IPS DF 6.9 (cell line): ENCODE data around the gene EDA.

Source experiments
- DNase-seq: peaks from one replicate; pipeline ENCODE4 v3.0.0-alpha.2; 2013; ENCODE audit warnings: low read depth, low spot score
- H3K27ac ChIP-seq: one replicate; pipeline ENCODE4 v1.5.1; 2013; ENCODE audit warnings: low read length, control low read depth
- H3K27me3 ChIP-seq: 2 replicates; pipeline ENCODE4 v1.6.1; 2013; ENCODE audit warnings: mild to moderate bottlenecking, low read length; ENCODE audit not compliant: control insufficient read depth, insufficient read depth
- H3K36me3 ChIP-seq: 2 replicates; pipeline ENCODE4 v1.6.1; 2013; ENCODE audit warnings: low read length; ENCODE audit not compliant: control insufficient read depth, insufficient read depth
- H3K4me1 ChIP-seq: 2 replicates; pipeline ENCODE4 v1.6.1; 2013; ENCODE audit warnings: low read length; ENCODE audit not compliant: control insufficient read depth, insufficient read depth
- H3K4me3 ChIP-seq: 2 replicates; pipeline ENCODE4 v1.5.1; 2013; ENCODE audit warnings: mild to moderate bottlenecking, low read length
- H3K9me3 ChIP-seq: 2 replicates; pipeline ENCODE4 v1.6.1; 2013; ENCODE audit warnings: low read length, inconsistent platforms; ENCODE audit not compliant: control insufficient read depth, insufficient read depth
- WGBS: extraction: QIAGEN DNeasy Blood & Tissue Kit; methylation state at CpG from one replicate; pipeline ENCODE4 v1.1.7; 2013; ENCODE audit warnings: mixed read lengths, missing lambda C conversion rate; ENCODE audit not compliant: insufficient read length, insufficient coverage; 5-methylcytosine and 5-hydroxymethylcytosine counted together

Gene EDA

DNA sequence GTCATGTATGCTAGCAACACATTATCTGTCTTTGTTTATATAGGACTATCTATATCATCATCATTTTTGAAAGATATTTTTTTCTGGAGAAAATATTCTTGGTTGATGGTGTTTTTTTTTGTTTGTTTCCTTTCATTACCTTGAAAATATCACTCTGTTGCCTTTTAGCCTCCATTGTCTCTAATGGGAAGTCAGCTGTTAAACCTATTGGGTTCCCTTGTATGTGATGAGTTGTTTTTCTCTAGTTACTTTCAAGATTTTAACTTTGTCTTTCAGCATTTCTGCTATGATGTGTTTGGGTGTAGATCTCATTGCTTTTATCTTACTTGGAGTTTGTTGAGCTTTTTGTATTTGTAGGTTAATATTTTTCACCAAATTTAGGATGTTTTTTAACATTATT is 124.4 kb downstream of the EDA start:
- no peak overlapping the region for H3K27ac ChIP-seq
- no peaks in the 10 kb centered on the region for H3K4me1 ChIP-seq
- H3K9me3 ChIP-seq = no peaks in the 10 kb centered on the region
- H3K4me3 ChIP-seq = no peak overlapping the region
- no peaks in the 10 kb centered on the region for H3K36me3 ChIP-seq
- DNase-seq = no peak
- H3K27me3 ChIP-seq = no peaks in the 10 kb centered on the region

DNA sequence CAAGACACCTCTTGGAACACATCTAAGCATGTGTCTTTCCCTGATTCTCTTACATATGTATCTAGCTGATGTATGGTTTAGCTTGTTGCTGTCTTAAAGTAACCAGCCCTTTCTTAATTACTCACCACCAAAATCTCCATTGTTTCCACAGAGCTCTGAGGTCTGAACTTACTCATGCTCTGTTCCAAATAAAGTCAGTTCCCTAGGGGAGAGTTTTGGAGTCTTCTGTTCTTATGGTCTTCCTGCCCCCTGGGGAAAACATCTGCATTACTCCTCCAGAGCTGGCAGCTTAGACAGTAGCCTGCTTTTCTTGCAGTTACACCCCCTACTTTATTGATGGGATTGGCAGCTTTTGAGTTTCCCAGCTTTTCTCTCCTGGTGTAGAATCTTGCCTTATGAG is 125.8 kb downstream of the EDA start:
- Histone ChIP-seq H3K36me3 (no peaks in the 10 kb centered on the region), H3K4me3 (no peak overlapping the region)

DNA sequence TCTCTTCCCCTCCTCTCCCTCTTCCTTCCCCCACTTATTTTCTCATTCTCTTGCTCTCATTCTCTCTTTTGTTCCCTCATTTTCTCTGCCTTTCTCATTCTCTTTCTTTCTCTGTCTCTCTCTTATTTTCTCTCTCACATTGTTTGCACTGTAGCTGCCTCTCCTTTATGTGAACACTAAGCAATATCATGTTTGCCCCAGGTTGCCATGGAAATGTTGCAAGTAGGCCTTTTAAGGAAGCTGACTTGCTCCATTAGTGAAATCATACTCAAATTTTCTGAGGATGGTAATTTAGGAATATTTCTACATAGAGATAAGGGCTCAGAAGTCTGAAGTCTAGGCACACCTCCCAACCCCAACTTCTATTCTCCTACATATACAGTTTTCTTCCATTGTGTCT is 130.1 kb downstream of the EDA start:
- H3K27ac ChIP-seq = no peak overlapping the region
- no peaks in the 10 kb centered on the region for H3K27me3 ChIP-seq
- no peaks in the 10 kb centered on the region for H3K9me3 ChIP-seq
- no peak for DNase-seq
- H3K4me3 ChIP-seq = no peak overlapping the region
- H3K4me1 ChIP-seq = no peaks in the 10 kb centered on the region
- H3K36me3 ChIP-seq = no peaks in the 10 kb centered on the region

More for the DNA sequence above, 125.8 kb downstream of the EDA start:
- H3K27ac ChIP-seq = no peak overlapping the region
- no peaks in the 10 kb centered on the region for H3K4me1 ChIP-seq
- H3K27me3 ChIP-seq = no peaks in the 10 kb centered on the region
- no peak for DNase-seq
- H3K9me3 ChIP-seq = no peaks in the 10 kb centered on the region

DNA sequence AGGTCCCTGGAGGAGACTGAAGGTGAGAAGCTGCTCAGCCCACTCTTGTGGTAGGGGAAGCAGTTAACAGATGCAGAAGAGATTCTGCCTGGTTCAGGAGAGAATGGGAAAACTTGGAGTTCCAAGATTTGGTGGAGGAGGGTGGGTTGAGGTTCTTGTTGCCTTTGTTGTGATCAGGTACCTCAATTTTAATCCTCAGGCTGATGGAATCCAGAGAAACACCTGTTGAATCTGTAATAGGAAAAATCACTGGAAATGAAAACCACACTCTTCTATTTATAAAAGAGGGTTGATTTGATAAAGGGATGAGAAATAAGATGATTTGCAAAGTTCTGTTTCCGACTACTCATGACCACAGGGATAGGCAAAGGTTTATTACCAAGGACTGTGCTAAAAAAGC is 132.1 kb downstream of the EDA start:
- Histone ChIP-seq H3K4me3 (no peak overlapping the region), H3K36me3 (no peaks in the 10 kb centered on the region), H3K9me3 (no peaks in the 10 kb centered on the region), H3K27me3 (no peaks in the 10 kb centered on the region), H3K27ac (no peak overlapping the region), H3K4me1 (no peaks in the 10 kb centered on the region)
- WGBS = no CpG with 5 or more reads among the region's 1 CpG
- DNase-seq = no peak

DNA sequence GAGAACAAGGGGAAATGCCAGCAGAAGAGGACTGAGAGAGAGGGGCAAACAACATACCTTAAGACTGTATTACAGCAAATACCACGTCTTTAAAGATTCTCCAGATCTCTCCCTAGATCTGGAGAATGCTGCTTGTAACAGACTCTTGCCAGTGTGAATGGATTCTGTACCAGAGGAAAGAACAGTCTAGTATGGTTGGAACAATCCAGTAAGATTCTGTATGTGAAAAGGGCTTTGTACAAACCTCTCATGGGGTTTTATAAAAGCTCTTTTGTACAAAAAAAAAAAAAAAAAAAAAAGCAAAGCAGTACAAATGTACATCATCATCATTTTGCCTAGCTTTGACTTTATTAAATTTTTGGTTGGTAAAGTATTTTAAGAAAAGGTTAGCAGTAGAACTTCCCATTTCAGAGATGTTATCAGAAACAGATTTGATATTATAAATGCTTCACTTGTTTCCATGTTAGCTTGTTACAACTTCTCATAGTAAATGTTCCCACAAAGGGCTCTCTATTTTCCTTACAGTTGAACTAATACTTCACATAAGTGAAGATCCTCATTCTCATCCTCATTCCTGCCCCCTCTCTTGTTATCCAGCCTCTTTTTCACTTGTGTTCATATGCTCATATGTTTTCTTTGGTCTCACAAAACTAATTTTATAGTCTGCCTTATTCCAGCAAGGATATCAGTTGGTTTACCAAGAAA is 144.2 kb downstream of the EDA start:
- Histone ChIP-seq H3K36me3 (no peaks in the 10 kb centered on the region), H3K4me1 (no peaks in the 10 kb centered on the region), H3K27ac (no peak overlapping the region), H3K4me3 (no peak overlapping the region), H3K9me3 (no peaks in the 10 kb centered on the region), H3K27me3 (no peaks in the 10 kb centered on the region)
- WGBS = no CpG with 5 or more reads among the region's 1 CpG
- DNase-seq = no peak

DNA sequence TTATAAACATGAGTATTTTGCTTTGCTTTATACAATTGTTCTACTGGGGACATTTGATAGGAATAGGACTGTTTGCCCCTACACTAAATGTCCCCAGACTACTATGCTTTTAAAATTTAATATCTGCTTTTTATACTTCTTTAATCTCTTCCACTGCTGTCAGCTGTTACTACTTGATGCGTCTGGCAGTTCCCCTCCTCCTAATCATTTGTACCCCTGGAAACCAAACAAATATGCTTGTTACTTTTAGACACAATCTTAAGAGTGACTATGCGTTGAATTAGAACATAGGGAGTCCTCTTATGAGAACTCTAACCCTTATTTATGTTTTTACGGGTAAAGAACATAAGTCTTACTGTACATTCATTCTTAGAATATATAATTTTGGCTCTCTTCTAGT is 145.7 kb downstream of the EDA start:
- no CpG with 5 or more reads among the region's 3 CpGs for WGBS
- H3K4me1 ChIP-seq = no peaks in the 10 kb centered on the region
- H3K4me3 ChIP-seq = no peak overlapping the region
- no peak overlapping the region for H3K27ac ChIP-seq
- H3K27me3 ChIP-seq = no peaks in the 10 kb centered on the region
- no peaks in the 10 kb centered on the region for H3K9me3 ChIP-seq
- H3K36me3 ChIP-seq = no peaks in the 10 kb centered on the region
- DNase-seq = no peak

DNA sequence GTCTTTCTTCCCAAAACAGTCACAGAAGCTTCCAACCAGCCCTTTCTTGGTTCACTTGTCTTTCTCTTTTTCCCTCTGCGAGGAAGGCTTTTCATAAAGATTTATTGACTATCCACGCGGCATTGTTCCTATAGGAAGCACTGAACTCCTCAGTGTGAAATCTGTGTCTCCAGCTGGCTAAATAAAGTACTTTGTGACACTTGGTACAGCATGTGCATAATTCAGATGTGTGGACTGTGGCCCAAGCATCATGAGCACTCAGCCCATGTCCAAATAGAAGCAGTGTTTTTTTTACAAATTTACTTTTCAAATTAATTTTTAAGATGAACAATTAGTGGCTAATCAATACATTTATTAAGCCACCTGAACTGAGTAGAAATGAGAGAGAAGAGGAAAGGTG is 146.4 kb downstream of the EDA start:
- Histone ChIP-seq H3K27ac (no peak overlapping the region), H3K27me3 (no peaks in the 10 kb centered on the region), H3K4me1 (no peaks in the 10 kb centered on the region), H3K36me3 (no peaks in the 10 kb centered on the region), H3K9me3 (no peaks in the 10 kb centered on the region), H3K4me3 (no peak overlapping the region)
- WGBS = no CpG with 5 or more reads among the region's 3 CpGs
- DNase-seq = no peak

DNA sequence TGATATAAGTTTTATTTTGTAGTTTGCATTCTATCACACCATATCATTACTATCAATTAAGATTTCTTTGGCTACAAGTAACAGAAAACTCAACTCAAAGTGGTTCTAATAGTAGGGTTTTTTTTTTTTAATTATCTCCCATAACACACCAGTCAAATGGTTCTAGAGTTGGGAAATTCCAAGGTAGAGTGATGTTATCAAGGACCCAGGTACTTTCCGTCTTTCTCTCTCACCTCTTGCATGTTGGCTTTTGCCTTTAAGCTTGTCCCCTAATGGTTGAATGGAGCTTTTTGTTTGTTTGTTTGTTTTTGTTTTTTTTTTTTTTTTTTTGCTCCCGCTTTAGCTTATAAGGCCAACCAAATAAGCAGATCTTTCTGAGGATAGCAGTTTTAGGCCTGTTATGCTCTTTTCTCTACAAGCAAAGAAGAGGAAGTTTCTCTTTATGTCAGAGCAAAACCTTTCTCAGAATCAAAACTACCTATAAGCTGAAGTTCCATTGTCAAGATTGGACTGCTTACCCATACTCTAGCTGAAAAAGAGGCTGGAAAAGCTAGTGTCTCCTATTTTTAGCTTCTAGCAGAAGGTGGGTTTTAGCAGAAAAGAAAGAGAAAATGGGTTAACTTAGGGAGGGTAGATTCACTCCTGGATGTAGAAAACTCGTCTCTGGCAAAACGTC is 177.5 kb downstream of the EDA start:
- no peaks in the 10 kb centered on the region for H3K9me3 ChIP-seq
- H3K27ac ChIP-seq = no peak overlapping the region
- H3K4me3 ChIP-seq = no peak overlapping the region
- H3K4me1 ChIP-seq = no peaks in the 10 kb centered on the region
- no peaks in the 10 kb centered on the region for H3K27me3 ChIP-seq
- no peak for DNase-seq
- no CpG with 5 or more reads among the region's 4 CpGs for WGBS
- no peaks in the 10 kb centered on the region for H3K36me3 ChIP-seq

DNA sequence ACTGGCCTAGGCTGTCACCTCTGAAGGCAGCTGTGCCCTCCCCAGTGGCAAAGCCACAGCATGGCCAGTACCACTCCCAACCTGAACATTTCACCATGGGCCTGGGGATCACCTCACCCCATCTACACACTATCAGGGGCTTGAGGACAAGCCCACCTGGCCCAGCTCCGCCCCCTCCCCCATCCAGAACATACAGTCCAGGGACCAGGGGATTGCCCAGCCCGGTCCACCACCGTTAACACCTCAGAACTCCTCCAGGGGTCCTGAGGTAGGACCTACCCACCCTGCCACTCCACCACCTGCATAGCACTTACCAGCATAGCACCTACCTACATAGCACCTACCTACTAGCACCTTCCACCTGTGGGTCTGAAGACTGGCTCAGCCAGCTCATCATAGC is 179.8 kb downstream of the EDA start:
- H3K27ac ChIP-seq = no peak overlapping the region
- DNase-seq = no peak
- no peaks in the 10 kb centered on the region for H3K9me3 ChIP-seq
- WGBS = no CpG with 5 or more reads among the region's 3 CpGs
- H3K4me3 ChIP-seq = no peak overlapping the region
- no peaks in the 10 kb centered on the region for H3K4me1 ChIP-seq
- no peaks in the 10 kb centered on the region for H3K36me3 ChIP-seq
- H3K27me3 ChIP-seq = no peaks in the 10 kb centered on the region

DNA sequence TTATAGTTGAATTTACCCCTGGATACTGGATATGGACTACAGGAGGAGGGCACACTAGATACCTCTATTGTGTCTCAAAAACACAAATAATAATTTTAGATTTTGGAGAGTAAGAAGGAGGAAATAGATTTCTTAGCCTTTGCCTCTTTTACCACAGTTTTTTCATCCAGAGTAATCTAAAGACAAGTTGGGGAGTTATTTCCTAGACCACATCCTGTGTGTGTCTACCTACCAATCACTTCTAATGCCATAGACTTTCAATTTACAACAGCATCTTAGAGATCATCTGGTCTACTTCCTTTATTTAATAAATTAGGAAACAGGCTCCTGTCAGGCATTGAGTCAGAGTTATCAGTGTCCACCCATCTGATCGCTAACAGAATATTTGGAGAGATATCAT is 191.5 kb downstream of the EDA start:
- H3K36me3 ChIP-seq = no peaks in the 10 kb centered on the region
- WGBS = no CpG with 5 or more reads among the region's 1 CpG

DNA sequence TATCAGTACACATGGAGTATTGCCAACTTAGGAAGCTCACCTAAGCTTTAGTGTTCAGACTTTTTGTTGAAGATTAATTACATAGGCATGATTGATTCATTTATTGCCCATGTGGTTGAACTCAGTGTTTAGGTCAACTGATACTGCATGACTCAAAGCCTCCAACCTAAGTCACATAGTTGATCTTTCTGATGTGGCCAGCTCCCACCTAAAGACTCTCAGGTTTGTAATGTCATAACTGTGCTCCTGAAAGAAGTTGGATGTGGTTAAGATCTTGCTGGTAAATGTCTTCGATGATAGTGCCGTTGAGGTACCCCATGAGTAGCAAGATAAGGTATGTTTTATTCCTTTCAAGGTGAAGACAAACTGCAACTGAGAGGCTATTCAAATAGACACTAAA is 192.5 kb downstream of the EDA start:
- H3K27ac ChIP-seq = no peak overlapping the region
- no peaks in the 10 kb centered on the region for H3K36me3 ChIP-seq
- H3K4me3 ChIP-seq = no peak overlapping the region
- no peaks in the 10 kb centered on the region for H3K4me1 ChIP-seq
- WGBS = no CpG with 5 or more reads among the region's 2 CpGs
- no peak for DNase-seq
- H3K27me3 ChIP-seq = no peaks in the 10 kb centered on the region
- H3K9me3 ChIP-seq = no peaks in the 10 kb centered on the region

More for the DNA sequence above, 191.5 kb downstream of the EDA start:
- Histone ChIP-seq H3K27me3 (no peaks in the 10 kb centered on the region), H3K4me3 (no peak overlapping the region), H3K27ac (no peak overlapping the region), H3K4me1 (no peaks in the 10 kb centered on the region), H3K9me3 (no peaks in the 10 kb centered on the region)
- no peak for DNase-seq
